ENCODE results near the gene STPG3. TPM values are rescaled to one million over a fixed set of nuclear protein-coding genes. Genes with fewer than 3 reads are reported as not detected.

Gene STPG3
- total and polyA plus RNA-seq, 9 of the 15 experiments (the other 6 are each of a cell fraction or from before 2014, with no cell fraction given): not detected

- TF ChIP-seq NUFIP1 (IDR thresholded peaks at IDR 0.05; ENCODE audit: partially characterized antibody) (no peak), FOXP4 (CRISPR knock-in tag; IDR thresholded peaks at IDR 0.05; ENCODE audit: borderline replicate concordance) (no peak; the same call in 1 of the 2 replicates), KDM5B (IDR thresholded peaks at IDR 0.05; ENCODE audit: insufficient replicate concordance, low read depth, low read length) (peak; percentile 49), VEZF1 (CRISPR knock-in tag; IDR thresholded peaks at IDR 0.05) (peak; percentile 93), BRD9 (IDR thresholded peaks at IDR 0.05; ENCODE audit: low read depth, partially characterized antibody) (no peak), FOXP1 (CRISPR knock-in tag; IDR thresholded peaks at IDR 0.05) (peak; percentile 94), NFYB (IDR thresholded peaks at IDR 0.05; ENCODE audit: extremely low read depth, insufficient read length) (no peak), PPARD (CRISPR knock-in tag; IDR thresholded peaks at IDR 0.05) (no peak), GABPB1 (CRISPR knock-in tag; IDR thresholded peaks at IDR 0.05) (peak; percentile 37; the same call in 1 of the 2 replicates), PHF21A (IDR thresholded peaks at IDR 0.05; ENCODE audit: borderline replicate concordance, low read depth) (no peak), MBD1 (CRISPR knock-in tag; IDR thresholded peaks at IDR 0.05) (no peak), CBFB (CRISPR knock-in tag; IDR thresholded peaks at IDR 0.05) (peak; percentile 81; the same call in 1 of the 2 replicates), ZNF263 (CRISPR knock-in tag; IDR thresholded peaks at IDR 0.05; ENCODE audit: borderline replicate concordance) (peak; percentile 36; the same call in 1 of the 2 replicates), ESRRB (CRISPR knock-in tag; IDR thresholded peaks at IDR 0.05; ENCODE audit: borderline replicate concordance) (no peak), MYBL2 (IDR thresholded peaks at IDR 0.05; ENCODE audit: low read depth) (no peak), MYBL2 (CRISPR knock-in tag; IDR thresholded peaks at IDR 0.05; ENCODE audit: borderline replicate concordance) (no peak), LCOR (CRISPR knock-in tag; IDR thresholded peaks at IDR 0.05) (peak; percentile 22; the same call in 1 of the 2 replicates), UBTF (IDR thresholded peaks at IDR 0.05; ENCODE audit: borderline replicate concordance in 1 of 2, low read depth in 2 of 2, low read length in 2 of 2) (peak; percentile 36 to 80; a peak in 2 of 4 replicates)
Observed at GRCh38 chr9:137301081-137301947, 50.2 kb downstream of the STPG3 start (continued).
